ENCODE data around the gene SAMD8.
"Not testable (repeated sequence)": the region's sequence is repeated elsewhere in the genome, so short reads cannot be mapped to it uniquely, and the experiment has no call there.

SAMD8 gene

GRCh38 chr10:75195035-75195763 lies 83.7 kb downstream of the SAMD8 start:
- no peak for DNase-seq (ENCODE audit: low spot score)

GRCh38 chr10:75197066-75197465 lies 85.6 kb downstream of the SAMD8 start:
- no peak for DNase-seq (ENCODE audit: low spot score)

GRCh38 chr10:75197906-75198305 lies 86.5 kb downstream of the SAMD8 start:
- no peak for DNase-seq (ENCODE audit: low spot score)

DNA sequence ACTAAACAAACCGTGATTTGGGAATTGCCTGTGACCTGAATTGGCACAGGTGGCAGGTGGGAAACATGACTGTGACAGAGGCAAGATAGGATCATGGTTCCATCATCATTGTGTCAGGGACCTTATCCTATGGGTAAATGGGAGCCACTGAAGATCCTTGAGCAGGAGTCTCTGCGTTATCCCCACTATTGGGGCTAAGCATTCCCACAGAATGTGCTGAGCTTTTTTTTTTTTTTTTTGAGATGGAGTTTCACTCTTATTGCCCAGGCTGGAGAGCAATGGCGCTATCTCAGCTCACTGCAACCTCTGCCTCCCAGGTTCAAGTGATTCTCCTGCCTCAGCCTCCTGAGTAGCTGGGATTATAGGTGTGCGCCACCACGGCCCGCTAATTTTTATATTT lies 88.5 kb downstream of the SAMD8 start:
- DNase-seq (ENCODE audit: low spot score) = not testable (repeated sequence)

DNA sequence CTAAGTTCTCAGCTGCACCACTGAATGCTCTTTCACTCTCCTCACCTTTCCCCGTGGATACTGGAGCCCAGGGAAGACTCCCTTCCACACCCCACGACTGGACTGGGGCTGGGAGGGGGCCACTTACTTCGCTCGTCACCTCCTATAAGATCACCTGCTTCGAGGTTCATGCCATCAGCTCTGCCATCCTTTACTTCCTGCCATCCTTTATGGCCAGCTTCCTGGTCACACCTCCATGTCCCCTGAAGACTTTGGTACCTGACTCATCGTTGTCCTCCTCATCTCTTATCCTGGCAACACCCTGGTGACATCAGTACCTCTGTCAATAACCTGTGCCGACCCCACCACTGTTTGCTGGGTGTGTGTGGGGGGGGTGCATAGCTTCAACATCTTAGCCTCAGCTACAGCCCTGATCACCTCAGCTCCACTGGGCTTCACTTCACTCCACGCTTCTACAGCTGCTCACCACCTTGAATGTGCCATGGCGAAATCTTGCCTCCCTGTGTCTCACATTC lies 90.4 kb downstream of the SAMD8 start:
- DNase-seq (ENCODE audit: low spot score) = no peak

DNA sequence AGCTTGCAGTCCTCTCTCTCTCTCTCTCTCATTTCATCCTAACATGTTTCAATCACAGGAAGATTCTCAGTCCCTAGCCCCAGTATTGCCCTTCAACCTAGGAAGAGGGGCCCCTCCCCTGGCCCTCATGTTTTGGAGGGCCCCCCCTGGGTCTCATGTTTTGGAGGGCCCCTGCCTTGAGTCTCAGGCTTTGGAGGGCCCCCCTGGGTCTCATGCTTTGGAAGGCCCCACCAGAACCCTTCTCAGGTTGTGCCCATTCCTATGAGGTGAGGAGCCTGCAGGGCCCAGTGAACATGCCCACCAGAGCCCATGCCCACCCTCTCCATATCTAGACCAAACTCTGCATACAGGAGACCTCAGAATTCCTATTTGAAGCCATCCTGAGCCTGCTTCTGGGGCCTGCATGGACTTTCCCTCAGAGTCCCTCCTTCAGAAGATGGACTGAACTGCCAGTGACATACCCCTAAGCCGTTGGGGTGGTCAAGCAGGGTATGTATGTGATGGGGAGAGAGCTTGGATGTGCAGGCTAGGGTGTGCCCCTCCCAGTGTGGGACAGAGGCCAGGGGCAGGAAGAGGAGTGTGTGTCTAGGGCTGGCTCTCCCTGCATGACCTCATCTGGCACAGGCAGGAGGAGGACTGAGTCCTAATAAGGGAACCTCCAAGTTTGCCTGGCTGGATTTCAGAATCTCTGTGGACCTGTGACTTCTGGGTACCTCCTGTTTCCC lies 91.0 kb downstream of the SAMD8 start:
- no peak for DNase-seq (ENCODE audit: low spot score)

- not testable (repeated sequence) for DNase-seq (ENCODE audit: low spot score)
Measured at GRCh38 chr10:75203046-75203620, 91.7 kb downstream of the SAMD8 start.

DNA sequence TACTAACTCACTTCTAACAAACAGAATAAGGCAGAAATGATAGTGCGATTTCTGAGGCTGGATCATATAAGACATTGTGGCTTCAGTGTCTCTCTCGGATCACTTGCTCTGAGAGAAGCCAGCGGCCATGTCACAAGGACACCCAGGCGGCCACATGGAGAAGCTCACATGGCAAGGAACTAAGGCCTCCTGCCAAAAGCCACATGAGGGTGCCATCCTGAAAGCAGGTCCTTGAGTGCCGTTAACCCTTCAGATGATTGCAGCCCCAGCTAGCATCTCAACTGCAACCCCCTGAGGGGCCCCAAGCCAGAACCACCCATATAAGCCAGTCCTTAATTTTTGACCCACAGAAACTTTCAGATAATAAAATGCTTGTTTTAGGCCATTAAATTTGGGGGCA lies 92.3 kb downstream of the SAMD8 start:
- no peak for DNase-seq (ENCODE audit: low spot score)

GRCh38 chr10:75205908-75206307 lies 94.5 kb downstream of the SAMD8 start:
- no peak for DNase-seq (ENCODE audit: low spot score)

- not testable (repeated sequence) for DNase-seq (ENCODE audit: low spot score)
Measured at GRCh38 chr10:75206638-75207037, 95.2 kb downstream of the SAMD8 start.

DNA sequence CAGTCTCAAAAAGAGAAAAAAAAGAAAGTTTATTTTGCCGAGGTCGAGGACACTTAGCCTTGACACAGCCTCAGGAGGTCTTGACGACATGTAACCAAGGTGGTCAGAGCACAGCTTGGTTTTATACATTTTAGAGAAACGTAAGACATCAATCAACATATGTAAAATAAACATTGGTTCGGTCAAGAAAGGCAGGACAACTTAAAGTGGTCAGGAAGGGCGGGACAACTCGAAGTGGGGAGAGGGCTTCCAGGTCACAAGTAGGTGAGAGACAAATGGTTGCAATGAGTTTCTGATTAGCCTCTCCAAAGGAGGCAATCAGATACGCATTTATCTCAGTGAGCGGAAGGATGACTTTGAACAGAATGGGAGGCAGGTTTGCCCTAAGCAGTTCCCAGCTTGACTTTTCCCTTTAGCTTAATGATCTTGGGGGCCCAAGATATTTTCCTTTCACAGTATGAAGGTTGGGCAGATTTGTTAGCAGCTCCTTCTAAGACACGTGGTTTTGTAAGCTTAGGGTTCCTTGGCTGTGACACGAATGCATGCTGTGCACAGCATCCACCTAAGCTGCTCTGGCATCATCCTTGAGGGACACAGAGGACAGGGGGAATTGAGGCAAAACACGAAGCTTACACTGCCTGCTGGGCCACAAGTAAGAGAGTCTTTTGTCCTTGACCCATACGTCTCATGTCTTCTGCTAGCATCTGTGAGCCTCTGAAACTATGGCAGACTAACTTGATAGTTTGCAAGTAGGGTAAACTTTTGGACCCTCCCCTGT lies 95.8 kb downstream of the SAMD8 start:
- DNase-seq (ENCODE audit: low spot score) = no peak

- no peak for DNase-seq (ENCODE audit: low spot score)
Measured at GRCh38 chr10:75207857-75208144, 96.3 kb downstream of the SAMD8 start.

DNA sequence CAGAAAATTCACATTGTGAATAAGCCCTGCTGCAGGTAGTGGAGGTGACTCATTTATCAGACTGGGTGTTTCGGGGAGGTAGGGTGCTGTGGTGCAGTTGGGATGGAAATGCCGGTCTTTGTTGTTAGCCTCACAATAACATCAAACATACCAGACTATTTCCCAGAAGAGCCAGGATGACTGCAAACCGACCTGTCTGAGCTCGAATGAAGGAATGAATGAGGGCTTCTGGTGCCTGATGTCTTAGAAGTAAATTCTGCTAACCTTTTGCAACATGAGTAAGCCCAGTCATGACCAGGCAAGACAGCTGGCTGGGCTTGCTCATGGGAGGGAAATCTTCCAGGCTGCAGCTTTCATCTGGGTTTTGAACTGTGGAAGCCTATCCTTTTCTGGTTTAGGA lies 96.7 kb downstream of the SAMD8 start:
- DNase-seq (ENCODE audit: low spot score) = peak; percentile 13

GRCh38 chr10:75209086-75209920 lies 97.8 kb downstream of the SAMD8 start:
- DNase-seq (ENCODE audit: low spot score) = no peak

DNA sequence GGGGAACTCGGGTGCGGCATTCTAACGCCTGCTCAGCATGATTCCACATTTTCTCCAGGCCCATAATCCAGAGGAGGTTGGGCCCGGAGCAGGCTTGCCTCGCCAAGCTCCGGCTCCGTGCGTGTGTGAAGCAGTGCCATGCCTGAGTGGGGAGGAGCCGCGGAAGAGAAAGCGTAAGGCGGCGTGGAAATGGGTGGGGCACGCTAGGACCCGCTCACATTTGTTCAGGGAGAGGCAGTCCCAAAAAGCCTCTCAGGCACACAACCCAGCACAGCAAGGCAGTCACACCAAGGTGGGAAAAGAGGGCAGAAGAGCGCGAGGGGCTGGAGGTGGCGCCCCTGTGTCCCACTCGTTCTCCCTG lies 98.4 kb downstream of the SAMD8 start:
- DNase-seq (ENCODE audit: low spot score) = peak; percentile 83

GRCh38 chr10:75210282-75211006 lies 99.0 kb downstream of the SAMD8 start, which contains the start of gene VDAC2:
Gene VDAC2, plus strand, starts transcription at chr10:75210796. Its CDS starts 363 bp downstream, at chr10:75211159.
- DNase-seq (ENCODE audit: low spot score) = peak; percentile 94

DNA sequence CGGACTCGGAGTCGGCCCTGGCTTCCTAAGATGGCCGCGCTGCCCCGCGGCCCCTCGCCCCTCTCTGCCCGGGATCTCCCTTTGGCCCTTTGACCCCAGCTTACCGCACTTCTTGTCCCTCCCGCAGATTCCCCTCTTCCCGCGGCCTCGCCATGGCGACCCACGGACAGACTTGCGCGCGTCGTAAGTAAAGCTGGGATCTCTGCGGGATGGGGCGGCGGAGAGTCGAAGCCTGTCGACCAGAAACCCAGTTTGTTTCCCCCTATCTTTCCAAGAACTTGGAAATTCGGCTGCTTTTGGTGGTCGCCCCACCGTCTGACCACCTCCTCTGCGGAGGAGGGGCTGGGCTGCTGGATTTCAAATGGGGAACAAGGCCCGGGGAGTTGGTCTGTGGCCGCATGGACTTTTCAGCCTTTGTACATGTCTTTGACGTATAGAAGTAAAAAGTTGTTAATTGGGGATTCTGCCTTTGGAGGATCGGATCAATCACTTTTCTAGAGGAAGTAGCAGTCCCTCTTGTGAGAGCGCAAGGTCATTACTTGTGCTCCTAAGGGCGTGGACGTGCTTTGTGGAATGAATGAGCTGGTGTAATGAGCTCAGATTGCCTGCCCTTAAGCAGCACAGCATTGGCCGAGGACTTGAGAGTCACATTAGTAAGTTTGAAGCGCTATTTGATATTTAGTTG lies 99.7 kb downstream of the SAMD8 start:
- peak; percentile 38 for DNase-seq (ENCODE audit: low spot score)

GRCh38 chr10:75212343-75212742 lies 100.9 kb downstream of the SAMD8 start:
- no peak for DNase-seq (ENCODE audit: low spot score)

- DNase-seq (ENCODE audit: low spot score) = no peak
Measured at GRCh38 chr10:75220274-75220673, 108.8 kb downstream of the SAMD8 start.

DNA sequence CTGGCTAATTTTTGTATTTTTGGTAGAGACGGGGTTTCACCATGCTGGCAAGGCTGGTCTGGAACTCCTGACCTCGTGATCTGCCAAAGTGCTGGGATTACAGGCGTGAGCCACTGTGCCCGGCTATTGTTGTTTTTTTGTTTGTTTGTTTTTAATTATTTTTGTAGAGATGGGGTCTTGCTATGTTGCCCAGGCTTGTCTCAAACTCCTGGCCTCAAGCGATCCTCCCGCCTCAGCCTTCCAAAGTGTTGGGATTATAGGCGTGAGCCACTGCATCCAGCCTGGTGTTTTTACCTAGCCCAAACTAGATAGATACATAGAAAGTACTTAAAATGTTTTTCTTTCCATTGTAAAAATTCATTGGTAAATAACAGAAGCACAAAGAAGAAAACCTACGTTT lies 110.0 kb downstream of the SAMD8 start:
- not testable (repeated sequence) for DNase-seq (ENCODE audit: low spot score)
